PFSK-1 (cell line): ENCODE measurements around the gene CNTF.

ENCODE experiments used
- FOXP2 ChIP-seq: optimal IDR thresholded peaks from 2 replicates; pipeline ENCODE3; 2011; ENCODE audit warnings: borderline replicate concordance, control low read depth, inconsistent platforms; ENCODE audit not compliant: insufficient read depth; ENCODE audit errors: extremely low read length, extremely low read depth
- POLR2AphosphoS5 ChIP-seq: IDR thresholded peaks from 2 replicates; pipeline ENCODE4 v1.6.1; 2012; ENCODE audit warnings: low read depth, mild to moderate bottlenecking, control low read depth, low read length, moderate library complexity
- REST ChIP-seq, 2 experiments: IDR thresholded peaks; 2 replicates each; pipeline versions ENCODE4 v1.6.1 to v1.8.0; 2011 to 2012; ENCODE audit warnings: low read depth in 2 of 2, low read length in 2 of 2, control low read depth in 1 of 2, inconsistent platforms in 1 of 2, mild to moderate bottlenecking in 1 of 2, moderate library complexity in 1 of 2; ENCODE audit not compliant: insufficient read depth in 1 of 2
- SIN3A ChIP-seq: IDR thresholded peaks from 2 replicates; pipeline ENCODE4 v1.6.1; 2012; ENCODE audit warnings: mild to moderate bottlenecking, low read length, moderate library complexity, borderline replicate concordance; ENCODE audit not compliant: insufficient read depth
- TAF1 ChIP-seq: IDR thresholded peaks from 2 replicates; pipeline ENCODE4 v1.6.1; 2012; ENCODE audit warnings: low read length, control low read depth, borderline replicate concordance; ENCODE audit not compliant: insufficient read depth

The CNTF gene

DNA sequence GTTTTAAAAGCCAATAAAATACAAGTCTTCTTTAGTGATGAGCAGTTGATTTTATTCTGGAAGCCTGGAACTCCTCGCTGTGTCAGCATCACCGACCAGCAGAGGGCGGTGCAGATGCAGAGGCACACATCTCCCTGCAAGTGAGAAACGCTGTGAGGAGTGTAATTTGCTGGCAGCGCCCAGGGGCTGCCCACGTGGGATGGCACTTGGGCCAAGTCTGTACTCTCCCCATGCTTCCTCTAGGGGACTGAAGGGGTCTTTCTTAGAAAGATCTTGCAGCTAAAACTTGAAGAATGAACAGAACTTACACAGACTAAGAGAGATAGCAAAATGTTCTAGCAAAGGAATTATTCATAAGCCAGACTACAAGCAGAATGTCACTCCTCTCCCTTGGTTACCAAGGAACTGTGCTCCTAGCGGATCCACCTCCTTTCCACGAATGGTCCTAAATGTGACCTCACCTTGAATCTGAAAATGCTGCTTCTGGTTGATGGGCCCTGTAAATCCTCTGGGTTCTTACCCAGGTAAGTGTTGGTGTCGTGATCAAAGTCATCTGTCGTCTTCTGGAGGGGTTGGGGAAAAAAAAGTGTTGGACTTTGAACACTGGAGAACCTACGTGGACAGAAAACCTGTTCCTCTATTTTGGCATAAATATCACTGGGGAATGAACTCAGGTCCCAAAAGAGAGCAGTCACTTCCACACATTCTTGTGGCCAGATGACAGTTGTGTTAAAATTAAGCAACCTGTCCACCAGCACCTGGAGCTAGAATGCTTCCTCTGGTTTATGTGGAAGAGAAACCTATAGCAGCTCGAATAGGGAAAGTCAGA, 31.8 kb downstream of the CNTF start:
- TF ChIP-seq TAF1 (no peak), REST (IDR thresholded peaks at IDR 0.05; ENCODE audit: insufficient read depth in 1 of 2, low read depth in 2 of 2, low read length in 2 of 2) (no peak), FOXP2 (no peak), SIN3A (no peak)

DNA sequence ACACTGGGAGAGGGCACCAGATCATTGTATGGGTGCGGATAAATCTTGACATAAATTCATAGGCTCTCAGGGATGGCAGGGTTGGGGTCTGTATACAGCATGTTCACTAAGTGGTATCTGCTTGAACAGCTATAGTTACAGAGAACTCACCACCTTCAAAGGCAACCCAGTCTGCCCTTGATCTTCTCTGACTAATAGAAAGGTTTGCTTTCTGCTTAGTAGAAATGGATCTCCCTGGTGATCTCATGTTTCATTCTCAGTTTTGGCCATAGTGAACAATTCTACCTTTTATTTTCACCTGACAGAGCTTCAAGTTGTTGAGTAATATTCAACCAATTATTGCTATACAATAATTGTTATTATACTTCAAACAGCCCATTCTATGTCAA, 32.4 kb downstream of the CNTF start:
- TF ChIP-seq SIN3A (no peak), TAF1 (no peak), REST (IDR thresholded peaks at IDR 0.05; ENCODE audit: insufficient read depth in 1 of 2, low read depth in 2 of 2, low read length in 2 of 2) (no peak), FOXP2 (no peak), POLR2AphosphoS5 (no peak)

- TF ChIP-seq TAF1 (no peak), REST (IDR thresholded peaks at IDR 0.05; ENCODE audit: insufficient read depth in 1 of 2, low read depth in 2 of 2, low read length in 2 of 2) (no peak), FOXP2 (no peak), SIN3A (no peak), POLR2AphosphoS5 (no peak)
Measured at GRCh38 chr11:58656348-58656747, 33.9 kb downstream of the CNTF start.

GRCh38 chr11:58658623-58659022, 36.2 kb downstream of the CNTF start:
- no peak for TF ChIP-seq FOXP2
- TF ChIP-seq TAF1, result no peak
- TF ChIP-seq REST (IDR thresholded peaks at IDR 0.05; ENCODE audit: insufficient read depth in 1 of 2, low read depth in 2 of 2, low read length in 2 of 2), result no peak
- no peak for TF ChIP-seq POLR2AphosphoS5
- TF ChIP-seq SIN3A, result no peak

- TF ChIP-seq FOXP2 (no peak), REST (IDR thresholded peaks at IDR 0.05; ENCODE audit: insufficient read depth in 1 of 2, low read depth in 2 of 2, low read length in 2 of 2) (no peak), SIN3A (no peak)
Measured at GRCh38 chr11:58659404-58659803, 36.9 kb downstream of the CNTF start.
